AG04449 (cell line): Measurements from ENCODE around the gene NEBL.

Experiments used
- CTCF ChIA-PET: fragments of 350-600 bp; formaldehyde crosslinking; extraction: SDS; loops from one replicate; lab custom pipeline; 2021; ENCODE audit warnings: antibody characterized with exemption; lab: Yijun Ruan, JAX
- POLR2A ChIA-PET: fragments of 400-600, 350-600 bp; formaldehyde crosslinking; extraction: SDS; loops from one replicate; lab custom pipeline; 2020; ENCODE audit warnings: antibody characterized with exemption, inconsistent platforms; lab: Yijun Ruan, JAX
- DNase-seq: peaks from one replicate; pipeline ENCODE4 v3.0.0-alpha.2; 2010; ENCODE audit warnings: low read depth, low spot score
- H3K4me3 ChIP-seq: 2 replicates; pipeline ENCODE4 v1.5.1; 2011; ENCODE audit warnings: low read depth, mild to moderate bottlenecking, control low read depth, low read length
- TF ChIP-seq, protein P1 (sequence below): IDR thresholded peaks from one replicate; pipeline ENCODE4 v1.5.1; 2011; ENCODE audit warnings: mild to moderate bottlenecking, moderate library complexity, low read length, control low read depth, inconsistent platforms; ENCODE audit not compliant: insufficient read depth; ENCODE audit errors: missing control alignments

NEBL gene

DNA sequence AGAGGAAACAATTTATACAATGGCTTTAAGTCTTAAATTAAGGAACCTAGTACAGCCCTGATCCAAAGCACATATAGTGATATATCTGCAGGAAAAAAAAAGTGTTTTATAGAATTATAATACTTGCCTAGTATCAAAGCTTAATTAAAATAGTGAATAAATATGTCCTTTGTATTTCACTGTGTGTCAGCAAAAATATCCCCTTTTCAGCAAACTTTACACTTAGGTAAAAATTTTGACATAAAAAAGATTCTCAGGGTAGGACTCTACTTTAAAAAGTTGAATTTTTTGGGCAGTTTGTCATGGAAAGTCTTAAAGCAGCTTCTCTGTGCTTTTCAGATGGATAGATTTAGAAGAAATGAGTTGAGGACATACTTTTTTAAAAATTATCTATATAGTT, 12.7 kb upstream of the NEBL start:
- no peak for DNase-seq
- ChIA-PET POLR2A (no interaction called here), CTCF (no interaction called here)
- TF ChIP-seq, protein P1, sequence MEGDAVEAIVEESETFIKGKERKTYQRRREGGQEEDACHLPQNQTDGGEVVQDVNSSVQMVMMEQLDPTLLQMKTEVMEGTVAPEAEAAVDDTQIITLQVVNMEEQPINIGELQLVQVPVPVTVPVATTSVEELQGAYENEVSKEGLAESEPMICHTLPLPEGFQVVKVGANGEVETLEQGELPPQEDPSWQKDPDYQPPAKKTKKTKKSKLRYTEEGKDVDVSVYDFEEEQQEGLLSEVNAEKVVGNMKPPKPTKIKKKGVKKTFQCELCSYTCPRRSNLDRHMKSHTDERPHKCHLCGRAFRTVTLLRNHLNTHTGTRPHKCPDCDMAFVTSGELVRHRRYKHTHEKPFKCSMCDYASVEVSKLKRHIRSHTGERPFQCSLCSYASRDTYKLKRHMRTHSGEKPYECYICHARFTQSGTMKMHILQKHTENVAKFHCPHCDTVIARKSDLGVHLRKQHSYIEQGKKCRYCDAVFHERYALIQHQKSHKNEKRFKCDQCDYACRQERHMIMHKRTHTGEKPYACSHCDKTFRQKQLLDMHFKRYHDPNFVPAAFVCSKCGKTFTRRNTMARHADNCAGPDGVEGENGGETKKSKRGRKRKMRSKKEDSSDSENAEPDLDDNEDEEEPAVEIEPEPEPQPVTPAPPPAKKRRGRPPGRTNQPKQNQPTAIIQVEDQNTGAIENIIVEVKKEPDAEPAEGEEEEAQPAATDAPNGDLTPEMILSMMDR, result no peak
- H3K4me3 ChIP-seq, result no peak overlapping the region

DNA sequence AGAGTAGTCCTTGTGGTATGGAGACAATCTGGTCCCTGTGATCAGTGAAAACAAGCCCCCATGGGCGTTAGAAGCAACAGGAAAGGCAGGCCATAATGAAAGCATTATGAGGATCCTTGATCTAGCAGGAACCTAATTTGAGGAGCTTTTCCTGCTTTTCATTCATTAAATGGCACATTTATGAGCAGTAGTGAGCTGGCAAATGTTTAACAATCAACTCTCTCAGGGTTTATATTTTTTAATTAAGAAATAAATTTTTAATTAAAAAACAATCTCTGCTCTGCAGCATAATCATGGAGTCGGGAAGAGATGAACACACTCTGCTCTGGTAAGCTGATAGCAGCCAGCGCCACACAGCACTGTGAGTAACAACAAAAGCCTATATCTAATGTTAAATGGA, 11.3 kb upstream of the NEBL start:
- H3K4me3 ChIP-seq, result no peak overlapping the region

DNA sequence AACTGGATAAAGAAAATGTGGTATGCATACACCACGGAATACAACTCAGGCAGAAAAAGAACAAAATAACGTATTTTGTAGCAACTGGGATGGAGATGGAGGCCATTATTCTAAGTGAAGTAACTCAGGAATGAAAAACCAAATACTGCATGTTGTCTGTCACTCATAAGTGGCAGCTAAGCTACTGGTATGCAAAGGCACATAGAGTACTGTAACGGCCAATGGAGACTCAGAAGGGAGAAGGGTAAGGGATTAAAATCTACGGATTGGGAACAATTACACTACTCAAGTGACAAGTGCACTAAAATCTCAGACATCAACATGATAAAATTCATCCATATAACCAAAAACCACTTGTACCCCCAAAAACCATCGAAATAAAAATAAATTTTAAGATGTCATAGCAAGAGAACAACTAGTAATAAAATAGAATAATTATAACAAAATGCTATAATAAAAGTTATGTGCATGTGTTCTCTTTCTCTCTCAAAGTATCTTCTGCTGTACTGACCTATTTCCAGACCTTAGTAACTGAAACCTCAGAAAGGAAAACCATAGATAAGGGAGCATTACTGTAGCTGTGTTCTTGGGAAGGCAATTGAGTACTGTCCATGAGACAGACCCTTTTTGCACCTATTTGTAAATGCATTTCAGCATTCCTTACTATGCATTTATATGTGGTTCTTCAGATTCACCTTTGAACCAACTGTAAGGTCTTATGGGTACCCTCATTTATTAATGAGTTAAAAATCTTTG, 6.7 kb upstream of the NEBL start:
- TF ChIP-seq, protein P1, result no peak
- DNase-seq, result no peak
- CTCF ChIA-PET, result no interaction called here
- POLR2A ChIA-PET, result no interaction called here
- no peak overlapping the region for H3K4me3 ChIP-seq

More for the DNA sequence above, 11.3 kb upstream of the NEBL start:
- TF ChIP-seq, protein P1, result no peak
- ChIA-PET POLR2A (no interaction called here), CTCF (no interaction called here)
- DNase-seq, result no peak

DNA sequence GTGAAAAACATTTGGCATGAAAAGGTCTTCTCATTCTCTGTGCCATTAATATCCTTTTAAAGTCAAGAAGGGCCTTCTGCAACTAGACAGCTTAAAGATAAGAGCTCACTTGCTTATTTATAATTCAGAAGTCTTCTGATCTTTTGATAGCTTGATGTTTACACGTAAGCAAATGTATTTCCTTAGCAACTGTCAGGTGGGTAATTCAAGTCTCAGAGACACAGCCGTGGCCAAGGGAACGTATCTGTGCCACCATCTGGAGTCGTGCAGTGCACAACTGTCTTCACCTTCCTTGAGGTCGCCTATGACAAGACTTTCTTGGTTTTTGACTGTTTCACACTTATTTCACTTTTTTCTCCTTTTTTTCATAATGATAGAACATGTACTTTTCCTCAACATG, 4.0 kb upstream of the NEBL start:
- no peak for DNase-seq
- ChIA-PET POLR2A (no interaction called here), CTCF (no interaction called here)
- TF ChIP-seq, protein P1, result no peak
- H3K4me3 ChIP-seq, result no peak overlapping the region

DNA sequence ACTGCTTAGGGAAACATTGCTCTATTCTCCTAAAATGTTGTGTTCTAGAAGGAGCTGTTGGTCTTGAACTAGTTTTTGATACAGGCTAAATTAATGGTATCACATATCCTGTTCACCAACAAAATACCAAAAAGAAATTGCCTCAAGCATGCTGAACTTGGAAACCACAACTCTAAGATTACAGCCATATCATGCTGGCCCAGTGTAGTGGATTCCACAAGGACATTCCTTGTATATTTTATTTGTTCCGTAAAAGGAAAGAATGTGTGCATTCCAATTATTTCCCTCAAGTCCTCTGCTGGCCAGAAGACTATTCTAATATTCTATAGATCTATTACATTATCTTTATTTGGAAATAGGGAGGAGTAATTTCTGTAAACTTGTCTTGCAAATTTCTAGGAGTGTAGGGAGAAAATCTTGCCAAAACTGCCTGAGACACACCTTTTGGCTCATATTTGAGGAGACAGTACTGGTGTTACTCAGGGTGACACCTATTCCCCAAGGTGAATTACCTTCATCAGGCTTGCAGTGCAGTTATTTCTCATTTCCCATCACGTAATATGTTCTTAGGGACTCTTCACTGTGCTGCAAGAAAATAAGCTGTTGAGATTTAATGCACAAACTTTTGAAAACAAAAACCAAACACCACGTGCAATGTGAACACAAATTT, 1.9 kb upstream of the NEBL start:
- DNase-seq, result no peak
- POLR2A ChIA-PET, result no interaction called here
- CTCF ChIA-PET, result no interaction called here
- H3K4me3 ChIP-seq, result no peak overlapping the region
- TF ChIP-seq, protein P1, result no peak

DNA sequence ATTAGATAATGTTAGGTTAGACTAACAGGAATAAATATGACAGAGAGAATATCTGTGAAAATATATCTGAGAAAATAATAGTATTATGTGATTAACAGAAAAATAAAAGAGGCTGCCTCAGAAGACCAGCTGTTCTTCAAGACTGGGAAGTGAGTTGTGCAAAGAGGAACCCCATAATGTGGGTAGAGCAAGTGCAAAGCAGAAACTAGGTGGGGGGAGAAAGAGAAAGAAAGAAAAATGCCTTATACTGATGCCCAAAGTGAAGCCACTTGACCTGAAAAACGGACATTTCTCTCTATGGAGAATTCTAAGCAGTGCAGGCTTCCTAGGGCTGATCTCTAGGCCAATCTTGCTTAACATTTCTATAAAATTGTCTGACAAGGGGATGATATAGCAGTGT, 3.8 kb downstream of the NEBL start:
- H3K4me3 ChIP-seq, result no peak overlapping the region
- POLR2A ChIA-PET, result no interaction called here
- DNase-seq, result no peak
- TF ChIP-seq, protein P1, result no peak
- CTCF ChIA-PET, result no interaction called here
